HG03378 (cell line): ENCODE data around the gene TGFB2.

ENCODE experiments used
- ATAC-seq: cut with Tn5 transposase; IDR thresholded peaks from one replicate; pipeline ENCODE4 v1.9.1; 2021; ENCODE audit warnings: mild to moderate bottlenecking, moderate library complexity; ENCODE audit not compliant: unreplicated experiment

The TGFB2 gene

DNA sequence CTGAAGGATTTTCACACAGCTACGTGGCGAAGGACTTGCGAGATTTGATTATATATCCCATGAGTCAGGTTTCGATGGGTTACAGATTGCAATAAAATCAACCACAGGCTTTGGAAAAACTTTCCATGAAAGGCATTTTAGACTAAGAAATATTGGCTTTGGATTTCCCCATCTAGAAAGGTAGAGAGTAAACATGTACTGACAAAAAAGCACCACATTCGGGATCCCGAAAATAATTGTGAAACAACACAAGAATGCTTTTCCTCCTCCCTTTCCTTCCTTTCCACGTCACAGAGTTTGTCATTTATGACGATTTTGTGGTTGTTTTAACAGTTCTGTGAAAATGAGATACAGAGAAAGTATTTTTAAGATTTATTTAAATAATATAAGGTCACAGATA is 38.5 kb downstream of the TGFB2 start:
- no peak for ATAC-seq

DNA sequence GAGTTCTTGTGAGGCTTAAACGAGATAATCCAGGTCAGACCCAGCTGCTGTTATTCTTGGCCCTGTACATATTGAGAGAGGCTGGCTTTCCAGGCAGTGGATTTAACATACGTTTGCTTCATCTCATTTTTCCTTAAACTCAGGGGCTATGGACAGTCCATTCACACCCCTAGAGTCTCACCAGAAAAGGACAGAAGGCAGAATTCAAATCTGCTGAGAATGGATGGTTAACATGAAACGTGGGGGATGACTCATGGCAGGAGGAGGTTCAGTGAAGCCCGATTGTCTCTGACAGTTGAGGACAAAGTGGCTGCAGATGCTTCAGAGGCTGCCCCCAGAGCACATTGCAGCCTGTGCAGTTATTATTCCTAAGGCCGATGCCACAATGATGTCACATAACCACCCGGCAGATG is 39.5 kb downstream of the TGFB2 start:
- ATAC-seq = no peak

DNA sequence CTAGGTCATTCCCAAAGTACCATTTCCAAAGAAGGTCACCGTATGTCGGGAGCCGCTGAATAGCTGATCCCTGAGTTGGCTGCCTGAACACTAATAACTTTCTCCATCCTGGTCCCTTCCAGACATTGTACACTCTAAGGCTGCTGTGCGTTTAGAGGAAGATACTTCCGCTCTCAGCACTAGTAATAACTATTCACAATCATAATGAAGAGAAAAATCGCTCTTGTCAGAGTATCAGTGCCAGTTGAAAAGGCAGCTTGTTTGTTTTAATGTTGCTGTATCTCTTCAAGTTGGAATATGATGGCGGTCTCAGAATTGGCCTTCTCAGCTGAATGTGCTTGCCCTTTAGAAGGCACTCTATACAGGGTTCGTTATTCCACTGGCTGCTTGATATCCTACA is 43.5 kb downstream of the TGFB2 start:
- ATAC-seq = no peak

DNA sequence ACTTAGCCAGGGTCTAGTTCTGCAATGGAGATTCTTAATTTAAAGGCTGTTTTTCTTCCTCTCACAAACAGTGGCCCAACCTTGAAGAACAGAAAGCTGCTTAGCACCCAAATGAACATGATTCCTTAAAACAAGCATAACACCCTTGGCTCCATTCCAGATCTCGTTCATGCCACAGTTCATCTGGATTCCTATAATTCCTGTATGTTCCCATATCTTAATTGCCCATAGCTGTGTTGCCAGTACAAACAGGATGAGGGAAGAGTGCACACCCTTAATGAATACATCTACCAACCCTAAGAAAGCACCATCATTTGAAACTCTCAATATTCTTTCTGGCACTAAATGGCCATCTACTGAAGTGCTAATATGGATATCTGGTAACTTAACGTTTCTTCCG is 45.5 kb downstream of the TGFB2 start:
- no peak for ATAC-seq

DNA sequence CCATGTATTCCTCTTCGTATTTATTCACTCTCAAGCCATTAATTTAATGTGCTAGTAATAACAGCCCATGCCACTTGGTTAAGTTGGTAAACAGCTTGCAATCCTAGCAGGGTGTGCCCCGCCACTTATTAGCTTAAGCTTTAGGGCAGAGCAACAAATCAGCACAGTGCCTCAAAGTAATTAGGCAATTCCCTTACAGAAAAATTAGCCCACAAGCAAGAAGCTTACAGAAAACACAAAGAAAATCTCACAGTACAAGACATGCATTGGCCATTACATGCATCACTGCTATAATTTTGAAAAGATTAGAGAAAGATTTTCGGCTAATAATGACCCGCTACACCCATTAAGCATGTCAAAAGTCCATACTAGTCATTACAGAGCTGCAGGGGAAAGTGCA is 47.6 kb downstream of the TGFB2 start:
- ATAC-seq = no peak

DNA sequence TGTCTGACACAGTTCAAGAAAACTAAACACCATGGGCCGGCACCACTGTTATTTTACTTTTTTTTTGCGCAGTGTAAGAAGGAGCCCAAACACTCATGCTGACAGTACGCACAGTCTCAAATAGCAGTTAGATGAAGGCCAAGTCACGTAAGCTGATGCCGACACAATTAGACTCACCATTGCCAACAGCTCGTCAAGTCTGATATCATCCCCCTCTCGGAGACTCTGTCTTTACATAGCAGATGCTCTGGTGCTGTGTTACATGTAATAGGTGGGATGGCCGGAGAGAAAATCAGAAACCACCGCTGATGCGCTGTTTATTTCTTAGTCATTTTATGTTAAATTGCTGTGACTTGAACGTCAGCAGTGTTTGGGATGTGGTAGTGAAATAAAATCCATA is 49.3 kb downstream of the TGFB2 start:
- ATAC-seq = no peak

DNA sequence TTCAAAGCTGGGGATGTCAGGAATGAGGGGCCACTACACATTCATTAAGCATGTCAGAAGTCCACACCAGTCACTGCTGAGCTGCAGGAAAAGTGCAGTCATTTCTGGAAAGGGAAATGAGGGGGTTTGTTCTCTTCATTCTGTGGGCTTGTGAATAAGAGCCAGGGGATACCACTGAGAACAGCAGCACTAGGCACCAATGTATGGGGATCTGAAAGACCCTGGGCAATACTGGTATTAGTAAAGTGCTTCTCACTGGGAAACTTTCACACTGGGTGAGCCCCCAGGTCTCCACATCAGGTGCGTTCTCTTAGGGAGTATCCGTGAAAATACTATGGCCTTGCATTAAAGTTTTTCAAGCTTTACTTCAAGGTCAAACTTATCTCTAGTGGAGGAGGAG is 49.9 kb downstream of the TGFB2 start:
- ATAC-seq = no peak

DNA sequence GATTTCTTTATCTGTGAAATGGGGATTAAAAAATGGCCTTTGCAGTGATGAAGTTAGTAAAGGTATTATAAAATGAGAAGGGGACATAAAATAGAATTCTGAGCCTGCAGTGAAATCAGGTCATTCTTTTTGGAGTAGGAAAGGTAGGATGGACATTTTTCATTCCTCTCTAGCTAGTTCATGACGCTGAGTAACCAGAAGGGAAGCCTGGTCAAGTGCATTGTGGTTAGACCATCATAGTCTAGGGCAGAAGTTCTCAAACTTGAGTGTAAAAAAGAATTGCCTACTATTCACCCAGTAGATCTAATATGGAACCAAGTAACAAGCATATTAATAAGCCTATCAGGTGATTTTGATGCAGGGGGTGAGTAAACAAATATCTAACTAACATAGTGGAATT is 50.8 kb downstream of the TGFB2 start:
- no peak for ATAC-seq

DNA sequence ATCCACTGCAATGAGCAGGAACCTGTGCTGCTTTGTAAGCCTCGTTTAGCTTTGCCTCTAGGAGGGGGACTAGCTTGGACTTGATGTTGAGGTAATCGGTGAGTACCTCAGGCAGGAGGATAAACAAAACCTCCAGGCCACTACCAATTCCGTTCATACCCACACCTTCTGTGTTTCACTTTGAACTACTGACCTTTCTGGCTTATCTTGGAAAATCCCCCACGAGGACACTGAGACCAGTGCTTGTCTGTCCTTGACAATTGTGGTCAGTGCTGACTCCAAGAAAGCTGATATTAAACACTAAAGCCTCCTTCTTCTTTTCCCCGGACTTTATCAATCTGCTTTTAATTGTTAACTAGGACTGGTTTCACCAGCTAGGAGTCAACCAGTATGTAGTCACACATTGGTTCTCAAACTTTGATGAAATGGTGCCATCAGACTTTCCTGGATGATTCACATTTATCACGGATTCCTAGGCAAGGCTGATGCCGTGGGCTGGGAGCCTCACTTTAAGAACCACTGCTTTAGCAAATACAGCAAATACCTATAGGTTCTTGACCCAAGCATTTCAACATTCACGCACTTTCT is 52.7 kb downstream of the TGFB2 start:
- no peak for ATAC-seq

DNA sequence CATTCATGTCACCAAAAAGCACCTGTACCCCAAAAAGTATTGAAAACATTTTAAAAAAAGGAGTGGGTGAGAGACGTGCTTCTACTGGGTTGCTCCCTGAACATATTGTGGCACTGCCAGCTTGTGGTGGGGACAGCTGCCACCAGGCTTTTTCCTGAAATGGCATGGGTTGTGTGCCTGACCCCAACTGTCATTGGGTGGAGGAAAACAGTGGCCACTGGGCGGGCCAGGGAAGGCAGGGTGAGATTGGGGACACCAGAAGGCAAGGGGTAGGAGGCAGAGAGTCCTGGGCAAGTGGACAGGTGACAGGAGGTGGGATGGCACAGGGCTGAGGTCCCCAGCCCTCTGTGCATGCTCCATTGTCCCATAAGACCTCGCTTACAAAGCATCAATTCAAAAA is 55.5 kb downstream of the TGFB2 start:
- ATAC-seq = no peak

DNA sequence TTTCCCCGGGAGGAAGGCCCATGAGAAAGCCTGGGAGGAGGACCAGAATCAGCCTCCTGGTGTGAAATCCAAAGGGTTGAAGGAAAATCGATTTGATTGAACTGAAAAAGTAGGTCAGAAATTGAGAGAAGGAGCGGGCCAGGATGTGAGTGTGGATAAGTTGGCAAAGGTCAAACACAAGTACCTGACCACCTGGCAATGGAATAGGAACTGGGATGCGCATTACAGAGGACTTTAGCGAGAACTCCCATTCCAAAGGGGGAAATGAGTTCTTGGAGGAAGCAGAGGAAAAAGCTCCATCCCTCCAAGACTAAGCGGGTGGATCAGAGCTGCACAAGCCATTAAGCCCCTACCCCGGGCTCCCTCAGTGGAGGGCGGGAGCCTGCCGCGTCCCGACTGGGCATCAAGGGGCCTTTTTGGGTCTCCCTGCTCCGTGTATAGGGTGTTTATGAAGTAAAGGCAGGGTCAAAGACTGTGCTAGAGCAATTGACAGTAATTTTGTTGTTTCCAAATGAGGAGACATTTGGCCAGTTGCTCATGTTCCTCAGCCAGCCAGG is 56.4 kb downstream of the TGFB2 start:
- no peak for ATAC-seq

DNA sequence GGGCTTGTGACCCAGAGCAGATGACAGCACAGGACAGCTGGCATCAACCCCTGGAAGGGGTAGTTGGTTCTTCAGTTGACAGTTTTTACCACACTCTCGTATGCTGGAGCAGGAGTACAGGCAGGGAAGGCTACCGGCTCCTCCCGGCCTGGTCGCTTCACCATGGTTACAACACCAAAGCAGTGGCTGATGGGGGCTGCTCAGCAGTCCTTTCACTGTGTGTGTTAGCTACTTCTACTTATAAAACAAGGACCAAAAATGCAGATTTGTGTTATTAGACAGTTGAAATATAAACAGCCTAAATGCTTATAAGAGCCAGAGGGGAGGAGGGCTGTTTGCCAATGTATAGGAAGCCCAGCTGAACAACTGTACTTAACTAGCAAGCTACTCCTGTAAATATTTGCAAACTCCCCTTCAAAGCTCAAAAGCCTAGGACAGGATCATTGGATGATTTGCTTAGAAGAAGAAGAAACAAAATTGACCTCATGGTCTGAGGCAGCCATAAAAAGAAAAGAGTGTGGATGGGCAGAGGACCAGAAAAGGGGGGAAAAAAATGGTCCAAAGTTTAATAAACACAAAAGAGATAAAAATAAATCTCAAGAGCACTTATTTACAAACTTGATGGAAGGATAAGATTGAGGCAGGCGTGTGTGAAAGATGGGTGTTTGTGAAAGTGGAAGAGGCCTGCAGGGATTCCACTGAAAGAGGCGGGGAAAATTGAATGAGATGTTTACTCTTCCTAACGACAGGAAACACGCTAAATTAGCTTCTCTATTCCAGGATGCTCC is 57.1 kb downstream of the TGFB2 start:
- ATAC-seq = no peak

DNA sequence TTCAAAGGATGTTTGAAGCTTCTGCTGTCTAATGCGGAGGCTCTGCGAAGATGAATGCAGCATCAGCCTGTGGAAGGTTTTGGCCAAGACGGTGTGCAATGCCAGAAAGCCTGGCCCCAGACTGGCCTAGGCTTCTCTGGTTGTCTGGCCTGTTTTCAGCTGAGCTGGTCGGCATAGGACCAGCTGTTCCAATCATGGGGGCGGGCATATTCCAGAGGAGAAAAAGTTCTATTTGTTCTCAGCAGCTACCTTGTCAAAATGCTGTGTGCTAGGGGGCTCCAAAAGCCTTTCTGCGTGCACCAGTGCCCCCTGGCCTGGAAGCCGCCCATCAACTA is 57.6 kb downstream of the TGFB2 start:
- no peak for ATAC-seq

DNA sequence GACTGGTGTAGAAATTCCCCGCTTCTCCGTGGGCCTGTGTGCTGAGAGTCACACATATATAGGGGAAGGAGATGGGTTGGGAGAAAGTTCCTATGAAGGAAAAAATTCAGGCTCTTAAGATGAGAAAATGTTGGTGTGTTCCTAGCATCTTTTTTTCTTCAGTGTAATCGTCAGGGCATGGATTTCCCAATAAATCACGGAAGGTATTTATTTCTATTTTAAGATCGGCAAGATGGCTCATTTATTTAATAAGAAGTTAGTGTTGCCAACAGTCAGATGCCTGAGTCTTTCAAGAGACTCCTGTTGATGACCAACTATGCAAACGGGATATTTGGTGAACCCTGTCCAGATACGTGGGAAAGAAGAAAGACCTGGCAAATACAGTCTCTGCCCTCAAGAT is 58.2 kb downstream of the TGFB2 start:
- no peak for ATAC-seq

DNA sequence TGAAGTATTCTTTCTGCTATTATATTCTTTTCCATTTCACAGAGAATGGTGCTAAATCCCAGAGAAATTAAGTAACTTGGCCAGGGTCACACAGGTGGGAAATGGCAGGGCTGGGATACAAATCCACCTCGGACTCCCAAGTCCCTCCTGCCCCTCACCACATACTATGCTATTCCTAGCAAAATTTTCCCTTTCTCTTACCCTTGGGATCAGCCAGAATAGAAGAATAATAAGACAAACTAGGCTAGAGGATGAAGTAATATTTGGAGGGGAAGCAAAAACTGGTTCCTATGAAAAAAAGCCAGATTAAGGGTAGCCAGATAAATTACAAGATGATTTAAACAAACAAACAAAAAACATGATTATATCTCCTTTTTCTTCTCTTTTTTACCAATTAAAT is 62.5 kb downstream of the TGFB2 start:
- ATAC-seq = no peak

DNA sequence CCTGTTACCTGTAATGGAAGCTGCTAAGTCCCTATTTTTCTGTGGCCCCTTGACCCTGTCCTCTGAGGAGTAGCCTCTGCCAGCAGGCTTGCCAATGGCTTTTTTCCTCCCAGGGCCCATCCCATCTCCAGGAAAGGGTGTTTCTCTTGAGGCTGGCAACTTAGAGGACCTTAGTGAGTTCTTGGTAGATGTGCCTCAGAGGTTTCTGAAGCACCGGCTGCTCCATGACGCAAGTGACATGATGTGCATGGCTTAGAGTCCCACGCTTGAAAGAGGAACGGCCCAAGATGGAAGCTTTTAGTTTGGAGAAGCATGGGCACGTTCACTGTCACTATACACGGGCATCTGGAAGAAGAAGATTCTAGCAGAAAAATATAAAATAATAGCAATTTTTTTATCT is 63.0 kb downstream of the TGFB2 start:
- ATAC-seq = no peak

DNA sequence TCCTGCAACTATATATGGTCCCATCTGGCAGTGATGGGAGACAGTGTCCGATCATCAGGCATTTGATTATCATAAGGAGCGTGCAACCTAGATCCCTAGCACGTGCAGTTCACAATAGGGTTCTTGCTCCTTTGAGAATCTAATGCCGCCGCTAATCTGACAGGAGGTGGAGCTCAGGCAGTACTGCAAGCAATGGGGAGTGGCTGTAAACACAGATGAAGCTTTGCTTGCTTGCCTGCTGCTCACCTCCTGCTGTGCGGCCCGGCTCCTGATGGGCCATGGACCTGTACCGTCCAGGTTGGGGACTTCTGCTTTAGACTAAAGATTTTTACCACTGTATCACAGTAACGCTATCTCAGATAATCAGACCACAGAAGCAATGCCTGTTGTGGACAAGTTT is 63.8 kb downstream of the TGFB2 start:
- no peak for ATAC-seq

DNA sequence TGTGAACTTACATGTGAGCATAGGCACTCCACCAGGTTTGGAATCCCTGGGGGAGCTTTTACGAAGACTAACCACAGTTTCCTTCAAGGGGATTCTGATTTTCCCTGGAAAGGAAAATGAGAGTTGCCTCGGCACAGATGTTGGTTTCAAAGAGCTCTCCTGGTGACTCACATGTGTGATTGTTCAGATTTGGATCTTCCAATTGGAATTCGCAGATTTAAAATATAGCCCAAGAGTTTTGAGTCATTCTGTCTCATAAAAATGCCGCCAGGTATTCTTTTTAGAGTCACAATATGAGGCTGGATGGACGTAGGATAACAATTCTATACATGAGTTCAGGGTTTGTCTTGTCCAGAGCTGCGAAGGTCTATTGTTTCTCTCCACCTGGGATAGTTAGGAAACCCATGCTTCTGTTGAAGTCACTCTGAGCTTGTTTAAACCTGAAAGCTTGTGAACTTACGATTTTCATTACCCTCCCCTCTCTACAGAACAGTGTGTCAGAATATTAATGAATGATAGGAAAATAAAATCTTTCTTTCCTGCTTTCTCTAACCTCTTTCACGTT is 64.9 kb downstream of the TGFB2 start:
- no peak for ATAC-seq

DNA sequence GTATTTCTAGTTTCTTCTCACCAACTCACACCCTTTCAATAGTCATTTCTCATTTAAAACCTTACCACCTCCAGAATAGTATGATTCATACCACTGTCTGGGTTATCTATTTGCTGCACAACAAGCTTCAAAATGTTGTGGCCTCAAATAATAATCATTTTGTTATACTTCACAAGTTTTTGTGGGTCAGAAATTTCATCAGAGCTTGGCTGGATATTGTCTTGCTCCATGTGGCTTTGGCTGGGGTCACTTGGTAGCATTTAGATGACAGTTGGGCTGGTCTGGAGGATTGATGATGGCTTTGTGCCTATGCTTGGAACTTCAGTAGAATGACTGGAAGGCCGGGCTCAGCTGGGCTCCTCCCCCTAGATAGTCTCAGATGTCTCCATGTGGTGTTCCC is 66.0 kb downstream of the TGFB2 start:
- ATAC-seq = no peak

DNA sequence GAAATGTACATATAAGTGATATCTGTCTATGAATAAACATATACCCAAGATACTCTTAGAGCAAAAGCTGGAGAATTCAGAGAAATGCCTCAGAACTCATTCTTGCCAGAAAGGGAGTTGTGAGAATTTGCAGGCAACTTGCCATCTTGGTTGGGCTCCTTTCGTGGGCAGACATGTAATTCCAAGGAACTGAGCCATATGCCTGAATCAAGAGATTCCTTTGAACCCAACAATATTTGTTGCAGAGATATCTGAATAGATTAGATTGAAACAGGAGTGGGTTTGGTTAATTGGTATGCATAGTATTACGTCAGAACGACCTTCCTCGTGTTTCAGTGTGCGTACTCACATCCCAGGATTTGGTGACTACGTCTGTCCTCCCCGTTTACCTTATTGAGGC is 67.0 kb downstream of the TGFB2 start:
- no peak for ATAC-seq

DNA sequence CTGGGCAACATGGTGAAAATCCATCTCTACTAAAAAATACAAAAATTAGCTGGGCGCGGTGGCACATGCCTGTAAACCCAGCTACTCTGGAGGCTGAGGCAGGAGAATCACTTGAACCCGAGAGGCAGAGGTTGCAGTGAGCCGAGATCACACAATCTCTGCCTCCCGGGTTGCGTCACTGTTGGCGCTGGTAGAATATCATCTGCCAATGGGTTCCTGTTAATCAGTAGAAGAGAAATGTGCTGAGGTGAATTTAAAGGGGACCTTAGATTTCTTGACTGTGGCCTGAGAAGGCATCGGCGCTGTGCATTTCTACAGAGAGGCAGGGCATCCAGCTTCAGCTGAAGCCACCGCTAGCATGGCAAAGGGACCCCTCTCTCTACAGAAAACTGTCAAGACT is 68.0 kb downstream of the TGFB2 start:
- ATAC-seq = no peak

DNA sequence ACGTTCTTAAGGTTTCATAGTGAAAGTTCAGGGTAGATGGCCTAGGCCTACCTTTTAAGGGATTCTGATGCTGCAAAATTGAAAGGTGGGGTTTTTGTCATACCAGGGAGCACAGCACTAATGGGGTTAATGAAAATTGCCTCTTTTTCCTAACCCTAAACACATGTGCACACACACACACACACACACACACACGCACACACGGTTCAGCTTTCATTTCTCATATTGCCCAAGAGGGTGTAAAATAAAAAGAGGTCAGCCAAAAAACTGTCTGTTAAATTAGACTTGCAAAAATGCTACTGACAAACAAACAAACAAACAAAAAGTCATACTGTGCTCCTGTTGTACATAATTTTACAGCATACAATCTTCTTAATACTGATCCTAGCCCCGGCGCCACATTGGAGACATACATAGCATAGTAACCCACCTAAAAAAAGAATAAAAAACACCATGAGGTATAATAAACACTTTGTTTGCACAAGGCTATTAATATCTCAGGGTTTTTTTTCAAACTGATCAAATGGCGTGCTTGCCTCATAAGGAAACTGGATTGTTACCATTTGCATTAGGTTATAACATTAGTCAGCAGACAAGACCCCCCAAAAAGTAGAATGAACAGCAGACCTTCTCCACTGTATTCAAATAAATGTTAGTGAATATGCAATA is 69.1 kb downstream of the TGFB2 start:
- ATAC-seq = no peak
